GM19099 (cell line): ENCODE data around the gene USP50.

Experiments
- POLR2A ChIP-seq: IDR thresholded peaks from 3 replicates; pipeline ENCODE4 v1.6.1; 2011; ENCODE audit warnings: low read depth; ENCODE audit not compliant: insufficient read length; ENCODE audit errors: extremely low read depth

The USP50 gene

GRCh38 chr15:50531163-50531562 lies 15.3 kb downstream of the USP50 start:
- no peak for TF ChIP-seq POLR2A

- TF ChIP-seq POLR2A, result no peak
These were observed 22.6 kb downstream of the USP50 start for GRCh38 chr15:50523851-50524251.

GRCh38 chr15:50519740-50520425 lies 26.6 kb downstream of the USP50 start:
- TF ChIP-seq POLR2A, result no peak

GRCh38 chr15:50513001-50513400 lies 33.5 kb downstream of the USP50 start:
- no peak for TF ChIP-seq POLR2A

- TF ChIP-seq POLR2A, result no peak
These were observed 40.3 kb downstream of the USP50 start for GRCh38 chr15:50506121-50506520.

- no peak for TF ChIP-seq POLR2A
These were observed 43.3 kb downstream of the USP50 start for GRCh38 chr15:50503144-50503543.

GRCh38 chr15:50501815-50502214 lies 44.7 kb downstream of the USP50 start:
- TF ChIP-seq POLR2A, result no peak

GRCh38 chr15:50500352-50500751 lies 46.1 kb downstream of the USP50 start:
- TF ChIP-seq POLR2A, result no peak

GRCh38 chr15:50496692-50497091 lies 49.8 kb downstream of the USP50 start:
- no peak for TF ChIP-seq POLR2A

- TF ChIP-seq POLR2A, result no peak
These were observed 52.8 kb downstream of the USP50 start for GRCh38 chr15:50493625-50494024.

GRCh38 chr15:50487287-50487686 lies 59.2 kb downstream of the USP50 start:
- TF ChIP-seq POLR2A, result no peak

GRCh38 chr15:50485389-50485788 lies 61.1 kb downstream of the USP50 start:
- TF ChIP-seq POLR2A, result no peak

GRCh38 chr15:50484781-50485180 lies 61.7 kb downstream of the USP50 start:
- TF ChIP-seq POLR2A, result no peak

- TF ChIP-seq POLR2A, result no peak
These were observed 70.3 kb downstream of the USP50 start for GRCh38 chr15:50476143-50476542.

- no peak for TF ChIP-seq POLR2A
These were observed 75.4 kb downstream of the USP50 start for GRCh38 chr15:50471072-50471471.

GRCh38 chr15:50463423-50464358 lies 82.8 kb downstream of the USP50 start:
- no peak for TF ChIP-seq POLR2A
